ENCODE data around the gene CCDC38. TPM values are rescaled to one million over a fixed set of nuclear protein-coding genes. Genes with fewer than 3 reads are reported as not detected.

CCDC38 gene
- total RNA-seq, 1 experiment from 2014 or later = not detected

GRCh38 chr12:95890958-95891357 lies 51.5 kb downstream of the CCDC38 start:
- no peaks in the 10 kb centered on the region for H3K36me3 Mint-ChIP-seq (ENCODE audit: insufficient read depth, unreplicated experiment)
- CTCF ChIA-PET = no interaction called here
- no peak overlapping the region for H3K4me3 Mint-ChIP-seq (ENCODE audit: low read depth, unreplicated experiment)
- no peaks in the 10 kb centered on the region for H3K9me3 Mint-ChIP-seq (ENCODE audit: low read depth, unreplicated experiment)
- peaks cover 21% of the 10 kb centered on the region for H3K27me3 Mint-ChIP-seq (ENCODE audit: unreplicated experiment)
- H3K4me1 Mint-ChIP-seq (ENCODE audit: low read depth, unreplicated experiment) = no peaks in the 10 kb centered on the region
- TF ChIP-seq, protein P1, sequence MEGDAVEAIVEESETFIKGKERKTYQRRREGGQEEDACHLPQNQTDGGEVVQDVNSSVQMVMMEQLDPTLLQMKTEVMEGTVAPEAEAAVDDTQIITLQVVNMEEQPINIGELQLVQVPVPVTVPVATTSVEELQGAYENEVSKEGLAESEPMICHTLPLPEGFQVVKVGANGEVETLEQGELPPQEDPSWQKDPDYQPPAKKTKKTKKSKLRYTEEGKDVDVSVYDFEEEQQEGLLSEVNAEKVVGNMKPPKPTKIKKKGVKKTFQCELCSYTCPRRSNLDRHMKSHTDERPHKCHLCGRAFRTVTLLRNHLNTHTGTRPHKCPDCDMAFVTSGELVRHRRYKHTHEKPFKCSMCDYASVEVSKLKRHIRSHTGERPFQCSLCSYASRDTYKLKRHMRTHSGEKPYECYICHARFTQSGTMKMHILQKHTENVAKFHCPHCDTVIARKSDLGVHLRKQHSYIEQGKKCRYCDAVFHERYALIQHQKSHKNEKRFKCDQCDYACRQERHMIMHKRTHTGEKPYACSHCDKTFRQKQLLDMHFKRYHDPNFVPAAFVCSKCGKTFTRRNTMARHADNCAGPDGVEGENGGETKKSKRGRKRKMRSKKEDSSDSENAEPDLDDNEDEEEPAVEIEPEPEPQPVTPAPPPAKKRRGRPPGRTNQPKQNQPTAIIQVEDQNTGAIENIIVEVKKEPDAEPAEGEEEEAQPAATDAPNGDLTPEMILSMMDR (IDR thresholded peaks at IDR 0.05; ENCODE audit: unreplicated experiment) = no peak
- BruUV-seq (replicated peaks) = no TSS peak
- no peak overlapping the region for H3K27ac Mint-ChIP-seq (ENCODE audit: unreplicated experiment)
- DNase-seq = no peak
- intact Hi-C loops (cut with micrococcal nuclease; ENCODE audit: unreplicated experiment) = no loop called here

GRCh38 chr12:95887311-95887710 lies 55.1 kb downstream of the CCDC38 start:
- no peak overlapping the region for H3K4me3 Mint-ChIP-seq (ENCODE audit: low read depth, unreplicated experiment)
- TF ChIP-seq, protein P1 (IDR thresholded peaks at IDR 0.05; ENCODE audit: unreplicated experiment) = no peak
- H3K27ac Mint-ChIP-seq (ENCODE audit: unreplicated experiment) = no peak overlapping the region
- intact Hi-C loops (cut with micrococcal nuclease; ENCODE audit: unreplicated experiment) = no loop called here
- no peaks in the 10 kb centered on the region for H3K4me1 Mint-ChIP-seq (ENCODE audit: low read depth, unreplicated experiment)
- no peaks in the 10 kb centered on the region for H3K36me3 Mint-ChIP-seq (ENCODE audit: insufficient read depth, unreplicated experiment)
- no peak for DNase-seq
- H3K27me3 Mint-ChIP-seq (ENCODE audit: unreplicated experiment) = peaks cover 13% of the 10 kb centered on the region
- CTCF ChIA-PET = no interaction called here
- no peaks in the 10 kb centered on the region for H3K9me3 Mint-ChIP-seq (ENCODE audit: low read depth, unreplicated experiment)
- no TSS peak for BruUV-seq (replicated peaks)

DNA sequence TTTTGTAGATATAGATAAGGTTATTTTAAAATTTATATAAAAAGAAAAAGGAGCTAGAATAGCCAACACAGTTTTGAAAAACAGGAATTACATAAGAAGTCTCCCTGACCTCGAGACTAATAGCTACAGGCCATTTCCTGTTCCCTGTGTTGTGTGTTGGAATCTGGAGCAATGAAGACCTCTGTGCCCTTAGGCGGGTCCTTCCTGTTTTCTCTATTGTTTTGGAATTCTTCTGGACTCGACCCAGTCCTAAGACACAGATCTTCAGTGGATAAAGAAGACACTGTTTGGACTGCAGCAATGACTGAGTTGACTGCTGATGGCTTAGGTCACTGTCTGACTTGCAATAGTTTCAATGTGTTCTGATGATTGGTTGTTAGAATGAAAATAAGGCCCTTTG lies 57.4 kb downstream of the CCDC38 start:
- H3K27me3 Mint-ChIP-seq (ENCODE audit: unreplicated experiment) = no peaks in the 10 kb centered on the region
- no peaks in the 10 kb centered on the region for H3K9me3 Mint-ChIP-seq (ENCODE audit: low read depth, unreplicated experiment)
- no peak overlapping the region for H3K4me3 Mint-ChIP-seq (ENCODE audit: low read depth, unreplicated experiment)
- CTCF ChIA-PET = no interaction called here
- TF ChIP-seq, protein P1 (IDR thresholded peaks at IDR 0.05; ENCODE audit: unreplicated experiment) = no peak
- H3K4me1 Mint-ChIP-seq (ENCODE audit: low read depth, unreplicated experiment) = no peaks in the 10 kb centered on the region
- intact Hi-C loops (cut with micrococcal nuclease; ENCODE audit: unreplicated experiment) = no loop called here
- H3K36me3 Mint-ChIP-seq (ENCODE audit: insufficient read depth, unreplicated experiment) = no peaks in the 10 kb centered on the region
- H3K27ac Mint-ChIP-seq (ENCODE audit: unreplicated experiment) = no peak overlapping the region
- BruUV-seq (replicated peaks) = no TSS peak
- DNase-seq = no peak

DNA sequence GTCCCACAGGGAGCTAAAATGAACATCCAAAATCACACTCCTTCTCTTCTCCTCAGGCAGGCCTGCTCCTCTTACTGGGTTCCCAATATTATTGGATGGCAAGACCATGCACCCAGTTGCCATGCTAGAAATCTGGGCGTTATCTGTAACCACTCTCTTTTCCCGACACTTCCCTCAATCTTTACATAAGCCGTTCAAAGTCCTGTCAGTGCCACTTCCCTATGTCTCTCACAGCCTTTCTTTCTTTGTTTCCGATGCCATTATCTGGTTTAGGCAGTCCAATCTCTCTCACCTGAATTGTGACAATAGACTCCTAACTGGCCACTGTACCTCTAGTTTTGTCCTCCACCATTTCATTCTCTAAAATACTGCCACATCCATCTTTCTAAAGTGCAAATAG lies 59.5 kb downstream of the CCDC38 start:
- CTCF ChIA-PET = no interaction called here
- H3K4me3 Mint-ChIP-seq (ENCODE audit: low read depth, unreplicated experiment) = no peak overlapping the region
- DNase-seq = no peak
- no peaks in the 10 kb centered on the region for H3K9me3 Mint-ChIP-seq (ENCODE audit: low read depth, unreplicated experiment)
- H3K4me1 Mint-ChIP-seq (ENCODE audit: low read depth, unreplicated experiment) = no peaks in the 10 kb centered on the region
- TF ChIP-seq, protein P1 (IDR thresholded peaks at IDR 0.05; ENCODE audit: unreplicated experiment) = no peak
- intact Hi-C loops (cut with micrococcal nuclease; ENCODE audit: unreplicated experiment) = no loop called here
- no TSS peak for BruUV-seq (replicated peaks)
- H3K27ac Mint-ChIP-seq (ENCODE audit: unreplicated experiment) = no peak overlapping the region
- no peaks in the 10 kb centered on the region for H3K36me3 Mint-ChIP-seq (ENCODE audit: insufficient read depth, unreplicated experiment)
- no peaks in the 10 kb centered on the region for H3K27me3 Mint-ChIP-seq (ENCODE audit: unreplicated experiment)

DNA sequence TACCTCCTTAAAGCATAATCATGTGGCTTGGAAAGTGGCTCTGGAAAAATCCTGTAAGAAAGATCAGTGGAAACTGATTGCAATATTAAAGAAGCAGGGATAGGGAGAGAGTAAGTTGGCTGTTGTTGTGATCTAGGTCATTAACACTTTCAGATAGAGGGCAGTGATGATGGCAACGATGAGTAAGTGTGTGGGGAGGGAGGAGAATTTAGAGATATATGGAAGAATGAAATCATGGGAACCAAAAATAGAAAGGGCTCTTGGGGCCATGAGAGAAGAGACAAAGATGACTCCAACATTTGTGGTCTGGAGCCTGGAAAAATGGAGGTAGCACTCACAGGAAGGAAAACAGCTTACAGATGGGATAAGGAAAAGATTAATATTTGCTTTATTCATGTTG lies 60.3 kb downstream of the CCDC38 start:
- Mint-ChIP-seq H3K27ac (ENCODE audit: unreplicated experiment) (no peak overlapping the region), H3K9me3 (ENCODE audit: low read depth, unreplicated experiment) (no peaks in the 10 kb centered on the region), H3K36me3 (ENCODE audit: insufficient read depth, unreplicated experiment) (no peaks in the 10 kb centered on the region), H3K4me3 (ENCODE audit: low read depth, unreplicated experiment) (no peak overlapping the region), H3K27me3 (ENCODE audit: unreplicated experiment) (no peaks in the 10 kb centered on the region), H3K4me1 (ENCODE audit: low read depth, unreplicated experiment) (no peaks in the 10 kb centered on the region)
- no TSS peak for BruUV-seq (replicated peaks)
- DNase-seq = no peak
- CTCF ChIA-PET = no interaction called here
- intact Hi-C loops (cut with micrococcal nuclease; ENCODE audit: unreplicated experiment) = no loop called here
- TF ChIP-seq, protein P1 (IDR thresholded peaks at IDR 0.05; ENCODE audit: unreplicated experiment) = no peak
